Activated T-cell treated with anti-CD3 and anti-CD28 coated beads for 1 hour (primary cell): Measurements from ENCODE around the gene C20orf173.
"Not testable (repeated sequence)": the region's sequence is repeated elsewhere in the genome, so short reads cannot be mapped to it uniquely, and the experiment has no call there.

ENCODE experiments used
- DNase-seq: peaks from one replicate; pipeline ENCODE4 v3.0.0-alpha.2; 2020; ENCODE audit warnings: low read depth

Gene C20orf173

GRCh38 chr20:35546127-35546526 lies 16.7 kb upstream of the C20orf173 start:
- no peak for DNase-seq

GRCh38 chr20:35544941-35545340 lies 15.5 kb upstream of the C20orf173 start:
- not testable (repeated sequence) for DNase-seq

- DNase-seq, result no peak
Measured at GRCh38 chr20:35544436-35544835, 15.0 kb upstream of the C20orf173 start.

GRCh38 chr20:35542990-35543389 lies 13.5 kb upstream of the C20orf173 start:
- DNase-seq, result no peak

GRCh38 chr20:35541783-35542662 lies 12.6 kb upstream of the C20orf173 start, which contains the start of gene ERGIC3:
TSS of gene ERGIC3 (plus strand) at chr20:35542078. CDS start at chr20:35542098, 20 bp downstream.
- peak; percentile 96 for DNase-seq

- no peak for DNase-seq
Measured at GRCh38 chr20:35541118-35541782, 11.8 kb upstream of the C20orf173 start.

- no peak for DNase-seq
Measured at GRCh38 chr20:35539756-35540212, 10.3 kb upstream of the C20orf173 start.

- DNase-seq, result no peak
Measured at GRCh38 chr20:35527122-35527769, 2.2 kb downstream of the C20orf173 start.

GRCh38 chr20:35525639-35526038 lies 3.8 kb downstream of the C20orf173 start:
- no peak for DNase-seq

- no peak for DNase-seq
Measured at GRCh38 chr20:35523298-35523888, 6.1 kb downstream of the C20orf173 start.

- no peak for DNase-seq
Measured at GRCh38 chr20:35518955-35519354, 10.5 kb downstream of the C20orf173 start.

- DNase-seq, result not testable (repeated sequence)
Measured at GRCh38 chr20:35517767-35518166, 11.7 kb downstream of the C20orf173 start.

GRCh38 chr20:35517125-35517524 lies 12.3 kb downstream of the C20orf173 start:
- DNase-seq, result no peak

- DNase-seq, result no peak
Measured at GRCh38 chr20:35515949-35516645, 13.4 kb downstream of the C20orf173 start.

- DNase-seq, result no peak
Measured at GRCh38 chr20:35515341-35515740, 14.1 kb downstream of the C20orf173 start.

GRCh38 chr20:35514371-35514932 lies 15.0 kb downstream of the C20orf173 start:
- no peak for DNase-seq

GRCh38 chr20:35511814-35512420 lies 17.5 kb downstream of the C20orf173 start:
- no peak for DNase-seq

- DNase-seq, result no peak
Measured at GRCh38 chr20:35510951-35511735, 18.3 kb downstream of the C20orf173 start.

- DNase-seq, result no peak
Measured at GRCh38 chr20:35508493-35509218, 20.8 kb downstream of the C20orf173 start.
